ENCODE measurements around the gene SUSD6.

DNA sequence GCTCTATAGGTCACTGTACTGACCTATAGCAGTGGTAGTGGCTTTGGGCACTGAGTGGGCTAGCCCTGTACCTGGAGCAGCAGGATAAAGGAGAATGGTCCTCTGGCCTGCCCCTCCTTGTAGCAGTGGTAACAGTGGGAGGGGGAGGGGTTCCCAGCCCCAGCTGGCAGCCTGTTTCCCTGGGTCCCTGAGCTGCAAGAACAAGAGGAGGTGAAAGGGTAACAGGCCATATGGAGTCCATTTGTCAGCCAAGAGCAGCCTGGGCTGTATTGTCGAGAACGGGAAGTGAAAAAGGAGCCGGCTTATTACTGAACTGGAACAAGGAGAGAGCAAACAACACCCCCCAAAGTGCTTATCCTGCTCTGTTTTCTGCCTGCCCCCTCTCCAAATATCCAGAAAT is 81.7 kb downstream of the SUSD6 start:
- no peak for TF ChIP-seq POLR2A (IDR thresholded peaks at IDR 0.05; ENCODE audit: low read depth, low read length)
- TF ChIP-seq POLR2AphosphoS5 (IDR thresholded peaks at IDR 0.05; ENCODE audit: low read depth, low read length) = no peak
- peak; percentile 98 for TF ChIP-seq SPI1 (IDR thresholded peaks at IDR 0.05; ENCODE audit: low read depth, low read length)
- TF ChIP-seq TAF1 (IDR thresholded peaks at IDR 0.05; ENCODE audit: low read depth, low read length) = no peak

Measured in GM12891 (cell line).